ENCODE measurements around the gene KPNA5.

Gene KPNA5

GRCh38 chr6:116773886-116774285 lies 92.9 kb downstream of the KPNA5 start:
- TF ChIP-seq CTCF (IDR thresholded peaks at IDR 0.05; ENCODE audit: insufficient read depth, low read depth, low read length, missing control alignments): no peak
- DNase-seq (ENCODE audit: low read depth): no peak
- no peak overlapping the region for H3K4me3 ChIP-seq (ENCODE audit: low read length)

- peak; percentile 26 for TF ChIP-seq CTCF (IDR thresholded peaks at IDR 0.05; ENCODE audit: insufficient read depth, low read depth, low read length, missing control alignments)
- peak; percentile 36 for DNase-seq (ENCODE audit: low read depth)
- H3K4me3 ChIP-seq (ENCODE audit: low read length): no peak overlapping the region
These were observed 98.7 kb downstream of the KPNA5 start for GRCh38 chr6:116779573-116780164.

GRCh38 chr6:116783852-116784251 lies 102.8 kb downstream of the KPNA5 start:
- TF ChIP-seq CTCF (IDR thresholded peaks at IDR 0.05; ENCODE audit: insufficient read depth, low read depth, low read length, missing control alignments): no peak
- no peak overlapping the region for H3K4me3 ChIP-seq (ENCODE audit: low read length)
- peak; percentile 4 for DNase-seq (ENCODE audit: low read depth)

All from epithelial cell of esophagus (primary cell).